Naive thymus-derived CD8-positive, alpha-beta T cell (primary cell): Measurements from ENCODE around the gene TNS1. TPM values are rescaled to one million over a fixed set of nuclear protein-coding genes. Genes with fewer than 3 reads are reported as not detected.
A peak's percentile ranks its signal among the peaks of the same experiment; 100 is the strongest.

Experiments used
- ATAC-seq, 2 donors: fragments of 150-1000 bp; cut with Tn5 transposase in 1 of 2; sonication (Bioruptor Pico), chemical (Tn5 transposase) in 1 of 2; 1 replicate in 1 of 2; 2 replicates in 1 of 2; pipeline ENCODE4 v1.10.0; 2021; ENCODE audit warnings: mild to moderate bottlenecking in 2 of 2, moderate library complexity in 2 of 2
- POLR2A ChIA-PET: fragments of 350-600 bp; sonication (Branson Sonifier 250); formaldehyde crosslinking; loops from one replicate; lab custom pipeline; 2021; ENCODE audit warnings: antibody characterized with exemption; lab: Charles Lee
- DNase-seq, 10 donors: peaks; one replicate each; pipeline versions ENCODE4 v3.0.0 to v3.0.0-alpha.2; 2020 to 2022
- H3K27ac Mint-ChIP-seq, 10 donors: one replicate each; pipeline ENCODE4 v1.8.0; 2020 to 2022; ENCODE audit warnings: mild to moderate bottlenecking in 10 of 10, mixed read lengths in 10 of 10, moderate library complexity in 4 of 10, inconsistent platforms in 1 of 10
- H3K27me3 Mint-ChIP-seq, 5 donors: one replicate each; pipeline ENCODE4 v1.8.0; 2021 to 2022; ENCODE audit warnings: mixed read lengths in 5 of 5
- H3K36me3 Mint-ChIP-seq, 3 donors: one replicate each; pipeline ENCODE4 v1.8.0; 2020 to 2022; ENCODE audit warnings: mixed read lengths in 3 of 3, mild to moderate bottlenecking in 2 of 3, inconsistent platforms in 1 of 3
- H3K4me1 Mint-ChIP-seq, 4 donors: one replicate each; pipeline ENCODE4 v1.8.0; 2021 to 2022; ENCODE audit warnings: mixed read lengths in 4 of 4
- H3K4me3 Mint-ChIP-seq, 10 donors: one replicate each; pipeline ENCODE4 v1.8.0; 2020 to 2022; ENCODE audit warnings: mild to moderate bottlenecking in 10 of 10, mixed read lengths in 10 of 10, moderate library complexity in 6 of 10, inconsistent platforms in 1 of 10
- H3K9me3 Mint-ChIP-seq, 9 donors: one replicate each; pipeline ENCODE4 v1.8.0; 2020 to 2022; ENCODE audit warnings: mixed read lengths in 9 of 9, mild to moderate bottlenecking in 3 of 9, inconsistent platforms in 1 of 9, moderate library complexity in 1 of 9
- polyA plus RNA-seq, 3 donors: library from polyadenylated mRNA; unstranded; fragments of 300-500 nt; fragmentation: Illumina TruSeq; gene quantifications; one replicate each; pipeline ENCODE4 v1.2.3, GENCODE V29; 2021
- total RNA-seq, 8 experiments: library from RNA in 2 of 8; stranded (reverse) in 2 of 8; gene quantifications; one replicate each; pipeline ENCODE4 v1.2.3 and lab custom pipeline; 2021 to 2026

The TNS1 gene
- total and polyA plus RNA-seq, 5 experiments from 2014 or later = 0.21 to 0.47 TPM; not detected in 3

DNA sequence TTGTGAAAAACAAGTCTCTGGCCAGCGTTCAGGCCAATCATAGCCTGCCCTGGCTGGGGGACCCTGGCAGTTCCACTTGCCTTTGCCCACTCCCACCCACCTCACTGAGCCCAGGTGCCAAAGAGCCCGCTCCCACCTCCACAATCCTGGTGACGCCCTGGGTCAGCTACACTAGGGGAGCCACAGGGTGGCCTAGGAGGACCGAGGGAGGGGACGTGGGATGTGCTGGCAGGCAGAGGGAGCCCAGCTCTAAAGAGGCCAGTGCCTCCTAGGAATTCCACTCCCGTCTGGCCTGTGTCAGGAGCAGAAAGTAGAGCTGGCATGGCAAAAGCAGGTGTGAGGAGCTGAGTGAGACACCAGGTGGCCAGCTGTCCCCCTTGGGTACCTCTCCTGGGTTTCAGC is 49.3 kb downstream of the TNS1 start:
- ATAC-seq (no peak), DNase-seq (no peak)
- Mint-ChIP-seq H3K4me3 (no peak overlapping the region), H3K9me3 (no peaks in the 10 kb centered on the region), H3K27me3 (peaks cover 1 to 24% (median 20%) of the 10 kb centered on the region in 5 donors), H3K4me1 (no peaks in the 10 kb centered on the region), H3K27ac (no peak overlapping the region), H3K36me3 (no peaks in the 10 kb centered on the region)
- POLR2A ChIA-PET = no interaction called here

DNA sequence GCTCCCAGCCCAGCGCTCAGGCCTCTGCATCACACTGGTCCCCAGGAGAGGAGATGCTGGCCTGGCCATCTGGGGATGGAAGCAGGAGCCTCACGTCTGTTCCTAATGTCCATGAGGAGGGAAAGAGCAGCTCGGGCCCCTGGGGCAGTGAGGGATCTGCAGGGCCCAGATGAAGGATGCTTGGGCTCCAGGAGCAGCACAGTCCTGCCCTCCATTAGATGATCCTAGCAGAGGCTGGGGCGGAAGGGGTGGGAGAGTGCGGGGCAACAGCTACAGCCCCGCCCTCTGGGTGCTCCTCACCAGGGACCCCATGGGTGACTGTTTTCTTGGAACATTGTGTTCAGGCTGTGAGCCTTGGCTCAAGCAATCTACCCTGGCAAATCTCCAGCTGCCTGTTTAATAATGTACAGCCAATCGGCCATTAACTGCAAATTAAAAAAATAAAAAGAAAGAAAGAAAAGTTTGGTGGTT is 49.7 kb downstream of the TNS1 start:
- POLR2A ChIA-PET = no interaction called here
- no peak for ATAC-seq
- Mint-ChIP-seq H3K27me3 (peaks cover 1 to 24% (median 20%) of the 10 kb centered on the region in 5 donors), H3K27ac (no peak overlapping the region), H3K36me3 (no peaks in the 10 kb centered on the region), H3K9me3 (no peaks in the 10 kb centered on the region), H3K4me1 (no peaks in the 10 kb centered on the region), H3K4me3 (no peak overlapping the region)
- no peak for DNase-seq

DNA sequence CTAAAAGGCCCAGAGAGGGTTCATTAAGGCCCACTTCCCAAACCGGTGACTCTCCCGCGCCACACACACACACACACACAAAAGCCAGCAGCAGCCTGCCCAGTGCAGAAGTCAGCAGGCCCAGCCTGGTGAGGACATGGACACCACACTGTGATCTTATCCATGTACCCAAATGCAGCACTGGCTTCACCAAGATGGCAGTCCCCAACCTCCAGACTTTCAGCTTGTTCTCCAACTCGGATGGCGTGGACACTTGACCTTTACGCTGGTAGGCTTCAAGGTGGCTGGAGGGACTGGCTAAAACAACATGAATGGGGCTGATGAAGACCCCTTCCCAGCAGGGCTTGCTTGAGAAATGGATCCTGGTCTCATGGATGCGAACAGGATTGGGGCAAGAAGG is 50.4 kb downstream of the TNS1 start:
- ATAC-seq = no peak
- no peaks in the 10 kb centered on the region for H3K4me1 Mint-ChIP-seq
- H3K9me3 Mint-ChIP-seq = no peaks in the 10 kb centered on the region
- H3K27ac Mint-ChIP-seq = no peak overlapping the region
- no peak for DNase-seq
- POLR2A ChIA-PET = no interaction called here
- no peak overlapping the region for H3K4me3 Mint-ChIP-seq
- H3K27me3 Mint-ChIP-seq = peaks cover 1 to 24% (median 20%) of the 10 kb centered on the region in 5 donors
- no peaks in the 10 kb centered on the region for H3K36me3 Mint-ChIP-seq

DNA sequence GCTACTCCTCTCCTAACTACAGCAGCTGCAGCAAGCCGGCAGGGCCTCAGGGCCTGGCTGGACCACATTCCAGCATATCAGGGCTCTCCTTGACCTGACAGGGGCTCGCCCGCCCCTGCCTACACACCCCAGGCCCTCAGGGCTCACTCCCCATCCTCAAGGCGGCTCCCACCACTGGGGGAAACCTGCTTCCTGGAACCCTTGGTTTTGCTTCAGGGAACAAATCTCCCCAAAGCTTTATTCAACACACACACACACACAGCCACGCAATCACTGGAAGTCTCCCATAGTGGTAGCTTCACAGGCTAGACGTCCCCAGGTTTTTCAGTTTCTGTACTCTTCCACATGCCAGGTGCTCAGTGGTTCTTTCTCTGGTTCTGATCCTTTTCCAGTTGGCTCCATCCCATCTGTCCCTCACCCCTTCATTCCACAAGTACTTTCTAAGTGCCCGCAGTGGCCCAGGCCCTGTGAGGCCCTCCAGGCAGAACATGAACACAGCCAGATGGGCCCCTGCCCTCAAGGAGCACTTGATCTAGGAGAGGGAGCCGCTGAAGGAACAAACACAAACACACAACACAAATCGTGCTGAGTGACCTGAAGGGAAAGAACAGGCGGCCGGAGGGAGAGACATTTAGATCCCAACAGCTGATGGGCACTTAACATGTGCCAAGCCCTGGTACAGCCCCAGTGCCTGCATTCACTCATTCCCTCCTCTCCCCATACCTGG is 51.1 kb downstream of the TNS1 start:
- Mint-ChIP-seq H3K27ac (no peak overlapping the region), H3K4me1 (no peaks in the 10 kb centered on the region), H3K9me3 (no peaks in the 10 kb centered on the region), H3K27me3 (peaks cover 1 to 23% (median 20%) of the 10 kb centered on the region in 5 donors), H3K4me3 (no peak overlapping the region), H3K36me3 (no peaks in the 10 kb centered on the region)
- ATAC-seq (no peak), DNase-seq (no peak)
- POLR2A ChIA-PET = interaction anchor here (0.6 kb wide), 1 partner anchor 1436 kb away, joined by 3 read pairs; no protein-coding TSS in a partner anchor

DNA sequence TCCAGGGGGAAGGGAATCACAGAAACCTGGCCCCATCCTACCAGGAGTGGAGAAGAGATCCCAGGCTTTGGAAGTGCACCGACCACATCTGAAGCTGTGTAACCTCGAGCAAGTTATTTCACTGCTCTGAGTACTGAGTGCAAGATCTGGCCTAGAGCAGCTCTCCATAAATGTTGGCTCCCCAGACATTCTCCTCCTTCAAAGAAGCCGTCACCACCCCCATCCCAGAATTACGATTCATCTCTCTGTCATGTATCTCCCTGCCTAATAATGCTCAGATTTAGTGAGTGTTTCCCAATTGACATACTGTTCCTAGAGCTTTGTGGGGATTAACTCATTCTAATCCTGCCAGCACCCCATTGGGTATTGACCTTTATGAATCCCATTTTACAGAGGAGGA is 51.7 kb downstream of the TNS1 start:
- H3K27ac Mint-ChIP-seq = no peak overlapping the region
- no peak overlapping the region for H3K4me3 Mint-ChIP-seq
- no peak for ATAC-seq
- H3K36me3 Mint-ChIP-seq = no peaks in the 10 kb centered on the region
- H3K27me3 Mint-ChIP-seq = peaks cover 0 to 23% (median 18%) of the 10 kb centered on the region in 5 donors
- POLR2A ChIA-PET = no interaction called here
- H3K4me1 Mint-ChIP-seq = no peaks in the 10 kb centered on the region
- no peak for DNase-seq
- H3K9me3 Mint-ChIP-seq = no peaks in the 10 kb centered on the region

DNA sequence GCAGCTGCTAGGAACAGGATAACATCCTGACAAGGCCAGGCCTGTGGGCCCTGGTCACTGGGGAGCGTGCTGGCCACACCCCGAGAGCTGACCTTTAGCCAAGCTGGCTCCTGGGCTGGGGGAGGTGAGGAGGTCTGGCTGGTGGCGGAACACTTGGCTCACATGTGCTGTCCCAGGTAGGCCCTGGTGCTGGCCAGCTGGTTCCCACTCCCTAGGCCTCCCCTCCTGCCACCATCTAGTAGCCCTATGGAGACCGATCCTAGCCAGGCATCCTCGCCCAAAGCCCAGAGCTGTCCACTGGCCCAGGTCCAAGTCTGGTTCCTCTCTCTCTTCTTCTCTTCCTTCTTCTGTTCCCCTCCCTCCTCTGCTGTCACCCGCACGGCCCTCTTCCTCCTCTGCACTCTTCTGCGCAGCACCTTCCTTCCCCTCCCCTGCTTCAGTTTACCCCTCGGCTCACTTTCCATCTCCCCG is 52.4 kb downstream of the TNS1 start:
- H3K27ac Mint-ChIP-seq = no peak overlapping the region
- H3K27me3 Mint-ChIP-seq = peaks cover 1 to 24% (median 19%) of the 10 kb centered on the region in 5 donors
- no peaks in the 10 kb centered on the region for H3K9me3 Mint-ChIP-seq
- no peaks in the 10 kb centered on the region for H3K36me3 Mint-ChIP-seq
- no peak for DNase-seq
- no peak overlapping the region for H3K4me3 Mint-ChIP-seq
- H3K4me1 Mint-ChIP-seq = no peaks in the 10 kb centered on the region
- no peak for ATAC-seq
- POLR2A ChIA-PET = interaction anchor here (0.5 kb wide), 1 partner anchor 182 kb away, joined by 3 read pairs; no protein-coding TSS in a partner anchor

DNA sequence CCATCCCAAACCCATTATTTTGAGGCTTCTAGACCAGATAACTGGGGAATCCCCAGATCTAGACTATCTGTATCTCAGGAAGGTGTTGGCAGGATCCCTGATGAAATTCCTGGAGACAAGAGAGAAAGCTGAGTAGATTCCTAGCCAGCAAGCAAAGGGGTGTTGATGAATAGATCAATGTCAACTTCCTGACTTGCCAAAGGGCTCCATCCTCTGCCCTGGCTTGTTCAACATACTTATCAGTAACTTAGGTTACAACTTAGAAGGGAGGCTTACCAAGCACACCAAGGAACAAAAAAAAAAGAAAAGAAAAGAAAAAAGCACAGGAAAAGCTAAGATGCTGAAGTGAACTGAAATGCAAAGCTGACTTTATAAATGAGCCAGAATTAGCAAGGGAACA is 53.3 kb downstream of the TNS1 start:
- no peak for ATAC-seq
- no peak overlapping the region for H3K4me3 Mint-ChIP-seq
- no peaks in the 10 kb centered on the region for H3K4me1 Mint-ChIP-seq
- DNase-seq = no peak
- H3K27me3 Mint-ChIP-seq = peaks cover 1 to 24% (median 9%) of the 10 kb centered on the region in 5 donors
- H3K27ac Mint-ChIP-seq = peak overlapping the region in 1 of 10 donors; percentile 26
- no peaks in the 10 kb centered on the region for H3K36me3 Mint-ChIP-seq
- H3K9me3 Mint-ChIP-seq = no peaks in the 10 kb centered on the region
- POLR2A ChIA-PET = no interaction called here

DNA sequence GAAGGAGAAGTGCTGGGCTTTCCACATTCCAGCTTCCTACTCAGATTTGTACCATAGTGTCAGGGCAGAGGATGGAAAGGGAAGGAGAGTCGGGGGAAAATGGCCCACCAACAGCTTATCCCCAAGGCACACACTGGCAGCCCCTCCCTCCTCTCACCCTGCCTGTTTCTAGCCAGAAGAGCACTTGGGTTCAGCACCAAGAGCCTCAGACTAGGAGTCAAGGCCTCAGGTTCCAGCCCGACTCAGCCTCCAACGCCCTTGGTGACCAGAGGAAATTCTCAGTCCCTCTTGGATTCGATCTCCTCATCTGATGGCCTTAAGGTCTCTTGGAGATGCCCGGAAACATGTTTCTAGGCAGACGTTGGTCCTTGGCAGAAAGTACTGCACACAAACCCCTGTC is 53.9 kb downstream of the TNS1 start:
- Mint-ChIP-seq H3K36me3 (no peaks in the 10 kb centered on the region), H3K27ac (no peak overlapping the region), H3K27me3 (peaks cover 1 to 23% (median 9%) of the 10 kb centered on the region in 5 donors), H3K9me3 (no peaks in the 10 kb centered on the region), H3K4me3 (no peak overlapping the region), H3K4me1 (no peaks in the 10 kb centered on the region)
- ATAC-seq = no peak
- POLR2A ChIA-PET = no interaction called here
- DNase-seq = no peak

DNA sequence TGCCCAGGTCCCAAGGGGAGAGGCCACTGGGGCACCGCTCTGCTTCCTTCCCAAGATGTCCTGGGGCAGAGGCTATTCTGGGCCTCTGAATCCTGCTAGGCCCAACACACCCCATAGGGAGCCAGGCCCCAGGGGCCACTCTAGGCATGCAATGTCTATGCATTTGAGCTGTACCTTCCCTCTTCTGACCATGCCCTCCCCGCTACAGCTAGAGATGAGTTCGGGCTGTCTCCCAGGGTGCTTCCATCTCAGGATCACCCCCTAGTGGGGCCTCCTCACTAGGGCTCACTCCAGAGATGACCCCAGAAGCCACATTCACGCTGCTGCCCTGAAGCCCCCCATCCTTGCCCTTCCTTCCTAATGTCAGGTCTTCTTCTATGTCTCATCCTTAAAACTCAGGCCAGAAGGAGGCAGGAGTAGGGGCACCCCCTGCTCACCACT is 54.4 kb downstream of the TNS1 start:
- Mint-ChIP-seq H3K36me3 (no peaks in the 10 kb centered on the region), H3K9me3 (no peaks in the 10 kb centered on the region), H3K27ac (no peak overlapping the region), H3K27me3 (peaks cover 5 to 25% (median 9%) of the 10 kb centered on the region in 5 donors), H3K4me1 (peaks cover 0 to 3% (median 2%) of the 10 kb centered on the region in 4 donors), H3K4me3 (no peak overlapping the region)
- ATAC-seq = no peak
- no peak for DNase-seq
- POLR2A ChIA-PET = no interaction called here

DNA sequence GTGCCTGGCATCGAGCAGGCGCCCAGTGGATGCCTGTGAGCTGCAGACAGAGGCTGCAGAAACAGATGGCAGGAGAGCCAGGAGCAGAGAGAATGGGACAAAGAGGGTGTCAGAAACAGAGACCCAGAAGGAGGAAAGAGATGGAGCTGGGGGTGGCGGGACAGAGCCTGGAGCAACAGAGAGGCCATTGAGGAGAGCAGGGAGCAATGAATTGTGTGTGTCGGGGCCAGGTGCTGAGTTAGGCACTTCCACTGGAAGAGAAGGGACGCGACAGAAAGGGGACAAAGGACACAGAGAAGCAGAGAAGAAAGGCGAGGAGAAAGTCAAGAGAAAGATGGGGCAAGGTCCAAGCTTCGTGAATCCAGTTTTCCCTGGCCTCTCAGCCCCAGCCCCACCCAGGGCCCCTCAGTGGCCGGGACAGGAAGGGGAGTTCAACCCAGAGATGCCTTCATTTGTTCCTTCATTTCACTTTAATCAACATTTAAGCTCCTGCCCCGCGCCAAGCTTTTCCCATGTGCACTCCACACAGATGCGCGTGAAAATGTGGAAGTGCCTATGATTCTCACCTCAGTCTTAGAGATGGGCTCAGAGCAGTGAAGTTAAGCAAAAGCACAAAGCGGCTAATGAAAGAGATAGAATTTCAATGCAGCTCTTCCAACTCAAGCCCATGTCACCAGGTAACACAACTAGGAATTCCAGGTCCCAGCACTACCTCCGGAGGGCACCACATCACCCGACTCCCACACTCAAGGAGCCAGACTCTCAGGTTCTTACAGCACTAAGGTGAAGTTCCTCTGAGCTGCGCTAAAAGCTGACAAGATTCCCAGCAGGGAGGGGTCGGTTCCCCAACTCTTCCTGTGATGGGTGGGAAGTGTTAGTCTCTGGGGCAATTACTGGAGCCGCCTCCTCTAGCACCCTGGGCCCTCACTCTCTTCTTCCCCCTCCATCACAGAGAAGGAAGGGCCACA is 55.1 kb downstream of the TNS1 start:
- POLR2A ChIA-PET = no interaction called here
- no peak overlapping the region for H3K27ac Mint-ChIP-seq
- DNase-seq = no peak

DNA sequence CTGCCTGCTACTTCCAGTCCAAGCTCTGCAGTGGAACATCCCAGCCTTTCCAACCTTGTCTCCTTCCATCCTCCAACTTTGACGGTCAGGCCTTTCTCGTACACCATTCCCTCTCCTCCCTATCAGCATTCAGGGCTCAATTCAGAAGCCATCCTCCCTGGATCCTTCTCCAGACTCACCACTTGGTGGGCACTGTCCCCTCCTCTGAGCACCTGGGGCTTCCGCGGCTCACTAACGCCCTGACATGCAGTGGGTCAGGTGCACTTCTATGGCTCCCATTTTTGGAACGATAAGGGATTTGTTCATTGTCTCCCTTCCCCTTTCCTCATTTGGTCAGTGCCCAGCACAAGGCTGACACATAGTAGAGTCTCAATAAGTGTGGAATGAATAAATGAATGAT is 56.7 kb downstream of the TNS1 start:
- Mint-ChIP-seq H3K9me3 (no peaks in the 10 kb centered on the region), H3K27me3 (peaks cover 9 to 40% (median 23%) of the 10 kb centered on the region in 5 donors), H3K4me3 (no peak overlapping the region), H3K4me1 (peaks cover 0 to 4% (median 3%) of the 10 kb centered on the region in 4 donors), H3K27ac (no peak overlapping the region), H3K36me3 (no peaks in the 10 kb centered on the region)
- POLR2A ChIA-PET = no interaction called here
- no peak for ATAC-seq
- no peak for DNase-seq

More for the DNA sequence above, 55.1 kb downstream of the TNS1 start:
- ATAC-seq = no peak
- Mint-ChIP-seq H3K9me3 (no peaks in the 10 kb centered on the region), H3K36me3 (no peaks in the 10 kb centered on the region), H3K4me1 (peaks cover 0 to 3% (median 3%) of the 10 kb centered on the region in 4 donors), H3K27me3 (peaks cover 5 to 30% (median 9%) of the 10 kb centered on the region in 5 donors), H3K4me3 (no peak overlapping the region)

DNA sequence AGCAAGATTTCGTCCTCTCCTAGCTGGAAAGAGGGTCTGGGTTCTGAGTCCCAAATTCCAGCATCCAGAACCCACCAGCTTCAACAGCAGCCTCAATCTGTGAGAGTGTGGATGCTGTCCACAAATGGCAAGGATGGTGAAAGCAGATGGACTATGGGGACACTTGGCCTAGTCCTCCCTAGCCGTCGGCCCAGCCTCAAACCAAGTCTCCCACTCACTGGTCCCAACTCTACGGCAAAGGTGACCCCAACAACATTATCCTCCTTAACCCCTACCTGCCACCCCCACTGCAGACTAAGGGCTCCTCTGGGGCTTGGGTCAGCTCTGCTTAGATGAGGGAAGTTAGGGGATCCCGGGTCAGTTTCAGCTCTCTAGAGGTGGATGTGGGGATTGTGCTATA is 57.3 kb downstream of the TNS1 start:
- Mint-ChIP-seq H3K9me3 (no peaks in the 10 kb centered on the region), H3K36me3 (no peaks in the 10 kb centered on the region), H3K4me3 (no peak overlapping the region), H3K27ac (no peak overlapping the region), H3K27me3 (peaks cover 9 to 40% (median 28%) of the 10 kb centered on the region in 5 donors), H3K4me1 (peaks cover 0 to 4% (median 3%) of the 10 kb centered on the region in 4 donors)
- ATAC-seq = no peak
- POLR2A ChIA-PET = no interaction called here
- no peak for DNase-seq
